ENCODE data around the gene PADI4. TPM values are rescaled to one million over a fixed set of nuclear protein-coding genes. Genes with fewer than 3 reads are reported as not detected.

Gene PADI4
- total and polyA plus RNA-seq, 2 of the 8 experiments (the other 6 are each of a cell fraction or from before 2014, with no cell fraction given), result 0.29 TPM; not detected in 1

DNA sequence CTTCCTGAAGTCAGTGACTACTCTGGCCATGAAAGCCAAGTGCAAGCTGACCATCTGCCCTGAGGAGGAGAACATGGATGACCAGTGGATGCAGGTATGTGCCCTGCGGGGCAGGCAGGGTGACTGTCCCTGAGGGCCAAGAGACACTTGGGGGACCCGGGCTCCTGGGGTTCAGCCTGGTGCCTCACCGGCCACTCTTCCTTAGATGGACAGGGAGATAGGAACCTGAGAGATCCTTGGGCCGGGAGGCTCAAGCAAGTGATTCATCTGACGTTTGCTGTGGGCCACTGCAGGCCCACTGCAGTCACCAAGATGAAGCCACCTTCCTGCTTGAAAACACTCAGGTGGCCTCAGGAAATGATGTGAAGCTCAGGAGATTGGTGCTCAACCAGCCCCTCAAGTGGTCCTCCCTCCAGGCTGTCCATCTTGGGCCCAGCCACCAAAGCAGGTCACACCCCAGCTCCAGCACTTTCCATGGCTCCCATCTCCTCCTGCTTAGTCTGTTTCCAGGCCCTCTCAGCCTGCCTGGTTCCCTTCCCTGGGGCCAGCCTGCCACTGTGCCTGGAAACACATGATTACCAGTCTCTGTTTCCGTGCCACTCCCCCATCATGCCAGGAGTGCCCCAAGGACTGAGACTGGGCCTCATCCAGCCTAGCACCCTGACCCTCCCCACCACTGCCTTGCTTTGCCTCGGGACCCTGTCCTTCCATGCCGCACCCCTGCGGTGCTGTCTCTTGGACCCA lies 38.2 kb downstream of the PADI4 start (continued):
- TF ChIP-seq CBX5 (IDR thresholded peaks at IDR 0.05; ENCODE audit: low read depth, low read length) (no peak), ZNF274 (IDR thresholded peaks at IDR 0.05; ENCODE audit: borderline replicate concordance, extremely low read depth, low read length) (no peak)

All from H1 (cell line).